ACC112 (cell line): ENCODE results near the gene C17orf107.

Experiments used
- H2AFZ ChIP-seq: fragments of 200-600 bp; sonication (generic); one replicate; pipeline ENCODE4 v1.6.0; 2017; ENCODE audit warnings: antibody characterized with exemption, low read length; ENCODE audit not compliant: unreplicated experiment
- H3K27ac ChIP-seq: fragments of 200-600 bp; sonication (generic); 2 replicates; pipeline ENCODE4 v1.5.1; 2014; ENCODE audit warnings: low read depth, mild to moderate bottlenecking, antibody characterized with exemption, low read length, moderate library complexity
- H3K27me3 ChIP-seq: fragments of 200-600 bp; sonication (generic); 2 replicates; pipeline ENCODE4 v1.6.1; 2014; ENCODE audit warnings: mild to moderate bottlenecking, antibody characterized with exemption, low read length, moderate library complexity, mixed read lengths; ENCODE audit not compliant: insufficient read depth
- H3K36me3 ChIP-seq: fragments of 200-600 bp; sonication (generic); 2 replicates; pipeline ENCODE4 v1.6.1; 2016; ENCODE audit warnings: mild to moderate bottlenecking, antibody characterized with exemption, low read length, moderate library complexity, mixed read lengths; ENCODE audit not compliant: insufficient read depth
- H3K4me1 ChIP-seq: fragments of 200-600 bp; sonication (generic); one replicate; pipeline ENCODE4 v1.6.1; 2016; ENCODE audit warnings: low read length, mixed read lengths; ENCODE audit not compliant: insufficient read depth, unreplicated experiment, control insufficient read depth
- H3K4me3 ChIP-seq: fragments of 200-600 bp; sonication (generic); 2 replicates; pipeline ENCODE4 v1.5.1; 2014; ENCODE audit warnings: mild to moderate bottlenecking, low read depth, low read length
- H3K79me2 ChIP-seq: fragments of 200-600 bp; sonication (generic); one replicate; pipeline ENCODE4 v1.6.0; 2016; ENCODE audit warnings: low read length; ENCODE audit not compliant: control insufficient read depth, unreplicated experiment, insufficient read depth

The C17orf107 gene

GRCh38 chr17:4935650-4936049, 36.3 kb downstream of the C17orf107 start:
- Histone ChIP-seq H3K4me1 (peaks cover 18% of the 10 kb centered on the region), H3K4me3 (no peak overlapping the region), H3K36me3 (peaks cover 3% of the 10 kb centered on the region; the same call in 1 of the 2 replicates), H2AFZ (no peak overlapping the region), H3K27me3 (no peaks in the 10 kb centered on the region), H3K27ac (no peak overlapping the region), H3K79me2 (peaks cover 17% of the 10 kb centered on the region)

- no peaks in the 10 kb centered on the region for H3K36me3 ChIP-seq
- peaks cover 20% of the 10 kb centered on the region for H3K4me1 ChIP-seq
- no peak overlapping the region for H2AFZ ChIP-seq
- H3K27me3 ChIP-seq: no peaks in the 10 kb centered on the region
- peaks cover 25% of the 10 kb centered on the region for H3K79me2 ChIP-seq
- no peak overlapping the region for H3K4me3 ChIP-seq
- H3K27ac ChIP-seq: no peak overlapping the region
Observed at GRCh38 chr17:4936436-4936835, 37.1 kb downstream of the C17orf107 start.

- H3K36me3 ChIP-seq: no peaks in the 10 kb centered on the region
- no peak overlapping the region for H3K4me3 ChIP-seq
- peaks cover 31% of the 10 kb centered on the region for H3K4me1 ChIP-seq
- H2AFZ ChIP-seq: no peak overlapping the region
- H3K27ac ChIP-seq: no peak overlapping the region
- H3K79me2 ChIP-seq: peaks cover 35% of the 10 kb centered on the region
- H3K27me3 ChIP-seq: no peaks in the 10 kb centered on the region
Observed at GRCh38 chr17:4937553-4937952, 38.2 kb downstream of the C17orf107 start.

GRCh38 chr17:4938069-4938491, 38.7 kb downstream of the C17orf107 start:
- Histone ChIP-seq H3K27ac (no peak overlapping the region), H2AFZ (no peak overlapping the region), H3K4me3 (peak overlapping the region; percentile 87; the same call in 1 of the 2 replicates), H3K4me1 (peaks cover 36% of the 10 kb centered on the region), H3K27me3 (no peaks in the 10 kb centered on the region), H3K36me3 (no peaks in the 10 kb centered on the region), H3K79me2 (peaks cover 40% of the 10 kb centered on the region)

GRCh38 chr17:4938688-4939545, 39.6 kb downstream of the C17orf107 start:
- H3K4me1 ChIP-seq: peaks cover 39% of the 10 kb centered on the region
- H3K27ac ChIP-seq: peak overlapping the region; percentile 89; the same call in 1 of the 2 replicates
- H3K27me3 ChIP-seq: no peaks in the 10 kb centered on the region
- H3K36me3 ChIP-seq: no peaks in the 10 kb centered on the region
- peak overlapping the region; percentile 87 for H3K4me3 ChIP-seq
- H2AFZ ChIP-seq: peak overlapping the region; percentile 82
- H3K79me2 ChIP-seq: peaks cover 47% of the 10 kb centered on the region

- H3K27ac ChIP-seq: peak overlapping the region; percentile 89
- H3K79me2 ChIP-seq: peaks cover 53% of the 10 kb centered on the region
- H2AFZ ChIP-seq: peak overlapping the region; percentile 82
- H3K27me3 ChIP-seq: no peaks in the 10 kb centered on the region
- peaks cover 39% of the 10 kb centered on the region for H3K4me1 ChIP-seq
- H3K36me3 ChIP-seq: no peaks in the 10 kb centered on the region
- peak overlapping the region; percentile 87 for H3K4me3 ChIP-seq
Observed at GRCh38 chr17:4939546-4939795, 40.1 kb downstream of the C17orf107 start.

- peak within 1 kb of the TSS; percentile 82 for H2AFZ ChIP-seq
- H3K79me2 ChIP-seq: peaks cover 58% of the 10 kb centered on the region
- H3K36me3 ChIP-seq: no peaks in the 10 kb centered on the region
- H3K27ac ChIP-seq: peak within 1 kb of the TSS; percentile 89
- no peaks in the 10 kb centered on the region for H3K27me3 ChIP-seq
- H3K4me3 ChIP-seq: peak within 1 kb of the TSS; percentile 87
- peaks cover 42% of the 10 kb centered on the region for H3K4me1 ChIP-seq
Observed at GRCh38 chr17:4939796-4940554, 40.6 kb downstream of the C17orf107 start, which contains the start of the genes RNF167 and SLC25A11. RNF167 (plus strand) TSS chr17:4940268; CDS start chr17:4940910, 642 bp downstream. SLC25A11 (minus strand) TSS chr17:4940046; CDS start chr17:4939910, 136 bp downstream.

GRCh38 chr17:4940555-4941318, 41.4 kb downstream of the C17orf107 start:
- H3K36me3 ChIP-seq: no peaks in the 10 kb centered on the region; the same call in 1 of the 2 replicates

GRCh38 chr17:4941319-4941610, 41.9 kb downstream of the C17orf107 start:
- H3K4me3 ChIP-seq: peak overlapping the region; percentile 87
- H3K79me2 ChIP-seq: peaks cover 69% of the 10 kb centered on the region
- H3K36me3 ChIP-seq: peaks cover 3% of the 10 kb centered on the region; the same call in 1 of the 2 replicates
- H3K4me1 ChIP-seq: peaks cover 52% of the 10 kb centered on the region
- H3K27ac ChIP-seq: peak overlapping the region; percentile 89
- H3K27me3 ChIP-seq: no peaks in the 10 kb centered on the region
- no peak overlapping the region for H2AFZ ChIP-seq

More at GRCh38 chr17:4940555-4941318, 41.4 kb downstream of the C17orf107 start:
- peak overlapping the region; percentile 18 for H2AFZ ChIP-seq
- no peaks in the 10 kb centered on the region for H3K27me3 ChIP-seq
- peak overlapping the region; percentile 87 for H3K4me3 ChIP-seq
- H3K27ac ChIP-seq: peak overlapping the region; percentile 89
- peaks cover 48% of the 10 kb centered on the region for H3K4me1 ChIP-seq
- peaks cover 64% of the 10 kb centered on the region for H3K79me2 ChIP-seq

- Histone ChIP-seq H3K27ac (peak overlapping the region; percentile 25; the same call in 1 of the 2 replicates), H2AFZ (no peak overlapping the region), H3K36me3 (peaks cover 15% of the 10 kb centered on the region; the same call in 1 of the 2 replicates), H3K27me3 (no peaks in the 10 kb centered on the region), H3K79me2 (peaks cover 84% of the 10 kb centered on the region), H3K4me3 (no peak overlapping the region), H3K4me1 (peaks cover 54% of the 10 kb centered on the region)
Observed at GRCh38 chr17:4942760-4943508, 43.6 kb downstream of the C17orf107 start.
